ENCODE results near the gene TTC39B. TPM values are rescaled to one million over a fixed set of nuclear protein-coding genes. Genes with fewer than 3 reads are reported as not detected.

The TTC39B gene
- total RNA-seq, 2 experiments from 2014 or later = 0.06 TPM; not detected in 1

DNA sequence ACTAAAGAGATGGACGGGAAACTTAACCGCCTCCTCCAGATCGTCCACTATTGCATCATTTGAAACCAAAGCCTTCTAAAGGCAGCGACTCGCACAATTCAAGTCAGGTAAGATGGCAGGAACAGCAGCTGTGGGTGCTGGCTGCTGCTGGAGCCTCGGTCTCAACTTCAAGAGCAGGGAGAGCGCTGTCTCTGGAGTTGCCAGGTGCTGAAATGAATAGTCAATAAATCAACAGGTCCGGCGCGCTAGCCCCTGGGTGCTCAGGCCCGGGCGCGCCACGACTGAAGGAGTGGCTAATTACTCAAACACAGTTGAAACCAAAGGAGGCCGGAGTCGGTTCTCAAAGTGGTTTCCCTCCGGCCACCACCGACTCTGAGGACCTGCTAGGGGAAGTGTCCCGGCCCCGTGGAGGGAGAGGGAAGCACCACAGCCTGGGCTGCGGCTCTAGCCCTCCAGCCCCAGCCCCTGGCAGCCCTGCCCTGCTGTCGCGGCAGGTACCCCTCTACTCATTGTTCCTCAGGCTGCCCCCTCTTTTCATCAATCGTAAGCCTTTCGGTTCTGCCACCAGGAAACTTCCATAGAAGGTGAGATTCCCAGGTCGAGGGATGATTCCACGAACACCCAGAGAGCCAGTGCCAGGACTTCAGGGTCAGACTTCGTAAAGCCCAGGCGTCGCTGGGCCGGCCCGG is 804 bp downstream of the TTC39B start:
- TF ChIP-seq, protein P1, sequence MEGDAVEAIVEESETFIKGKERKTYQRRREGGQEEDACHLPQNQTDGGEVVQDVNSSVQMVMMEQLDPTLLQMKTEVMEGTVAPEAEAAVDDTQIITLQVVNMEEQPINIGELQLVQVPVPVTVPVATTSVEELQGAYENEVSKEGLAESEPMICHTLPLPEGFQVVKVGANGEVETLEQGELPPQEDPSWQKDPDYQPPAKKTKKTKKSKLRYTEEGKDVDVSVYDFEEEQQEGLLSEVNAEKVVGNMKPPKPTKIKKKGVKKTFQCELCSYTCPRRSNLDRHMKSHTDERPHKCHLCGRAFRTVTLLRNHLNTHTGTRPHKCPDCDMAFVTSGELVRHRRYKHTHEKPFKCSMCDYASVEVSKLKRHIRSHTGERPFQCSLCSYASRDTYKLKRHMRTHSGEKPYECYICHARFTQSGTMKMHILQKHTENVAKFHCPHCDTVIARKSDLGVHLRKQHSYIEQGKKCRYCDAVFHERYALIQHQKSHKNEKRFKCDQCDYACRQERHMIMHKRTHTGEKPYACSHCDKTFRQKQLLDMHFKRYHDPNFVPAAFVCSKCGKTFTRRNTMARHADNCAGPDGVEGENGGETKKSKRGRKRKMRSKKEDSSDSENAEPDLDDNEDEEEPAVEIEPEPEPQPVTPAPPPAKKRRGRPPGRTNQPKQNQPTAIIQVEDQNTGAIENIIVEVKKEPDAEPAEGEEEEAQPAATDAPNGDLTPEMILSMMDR (conservative IDR thresholded peaks at IDR 0.05; ENCODE audit: low read length) = no peak
- TF ChIP-seq EZH2phosphoT487 (IDR thresholded peaks at IDR 0.05; ENCODE audit: borderline replicate concordance, low read depth, low read length) = no peak
- Histone ChIP-seq H3K27ac (ENCODE audit: low read depth, low read length, poor library complexity, severe bottlenecking) (no peak overlapping the region), H3K79me2 (ENCODE audit: insufficient read depth, low read depth, low read length) (no peaks in the 10 kb centered on the region), H3K9me2 (ENCODE audit: insufficient read depth, low read length) (no peaks in the 10 kb centered on the region), H4K20me1 (ENCODE audit: insufficient read depth, low read length) (no peaks in the 10 kb centered on the region), H3K4me3 (ENCODE audit: low read depth, low read length, poor library complexity, severe bottlenecking) (peak overlapping the region; percentile 63), H3K4me1 (ENCODE audit: insufficient read depth, low read length, poor library complexity, severe bottlenecking) (no peaks in the 10 kb centered on the region), H3K9me3 (ENCODE audit: low read length) (no peaks in the 10 kb centered on the region), H3K36me3 (ENCODE audit: insufficient read depth, low read length) (no peaks in the 10 kb centered on the region), H3K4me2 (ENCODE audit: low read length) (peak overlapping the region; percentile 77; the same call in 1 of the 2 replicates), H2AFZ (ENCODE audit: low read length) (no peak overlapping the region)
- POLR2A ChIA-PET = no interaction called here
- no peak for DNase-seq (ENCODE audit: low spot score)
- CTCF ChIA-PET (ENCODE audit: unreplicated experiment) = no interaction called here
- BruUV-seq (replicated peaks) = no TSS peak
- intact Hi-C loops (cut with micrococcal nuclease; ENCODE audit: unreplicated experiment) = no loop called here

DNA sequence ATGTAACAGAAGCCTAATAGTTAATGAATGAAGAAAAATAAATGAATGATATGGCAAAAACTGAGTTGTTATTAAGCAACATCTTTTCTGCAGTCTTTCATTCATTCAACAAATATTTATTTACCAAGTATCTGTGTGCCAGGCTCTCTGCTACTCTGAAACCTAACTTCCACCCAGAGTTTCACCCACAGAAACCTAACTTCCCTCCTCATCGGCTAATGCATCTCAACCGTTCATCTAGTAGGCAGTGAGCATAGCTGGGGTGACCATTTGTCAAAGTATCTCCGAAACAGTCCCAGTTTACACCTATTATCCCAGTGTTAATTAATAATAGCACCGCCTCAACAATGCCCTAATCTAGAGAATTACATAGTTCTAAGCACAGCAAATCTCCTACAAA is 1.5 kb downstream of the TTC39B start:
- Histone ChIP-seq H3K9me3 (ENCODE audit: low read length) (no peaks in the 10 kb centered on the region), H3K36me3 (ENCODE audit: insufficient read depth, low read length) (no peaks in the 10 kb centered on the region), H3K27ac (ENCODE audit: low read depth, low read length, poor library complexity, severe bottlenecking) (no peak overlapping the region), H3K4me3 (ENCODE audit: low read depth, low read length, poor library complexity, severe bottlenecking) (no peak overlapping the region), H4K20me1 (ENCODE audit: insufficient read depth, low read length) (no peaks in the 10 kb centered on the region), H2AFZ (ENCODE audit: low read length) (no peak overlapping the region), H3K9me2 (ENCODE audit: insufficient read depth, low read length) (no peaks in the 10 kb centered on the region), H3K4me2 (ENCODE audit: low read length) (no peak overlapping the region), H3K4me1 (ENCODE audit: insufficient read depth, low read length, poor library complexity, severe bottlenecking) (no peaks in the 10 kb centered on the region), H3K79me2 (ENCODE audit: insufficient read depth, low read depth, low read length) (no peaks in the 10 kb centered on the region)
- no peak for TF ChIP-seq EZH2phosphoT487 (IDR thresholded peaks at IDR 0.05; ENCODE audit: borderline replicate concordance, low read depth, low read length)
- TF ChIP-seq, protein P1 (conservative IDR thresholded peaks at IDR 0.05; ENCODE audit: low read length) = no peak
- DNase-seq (ENCODE audit: low spot score) = no peak
- ChIA-PET POLR2A (interaction anchor here (0.6 kb wide), 1 partner anchor 286 kb away, joined by 5 read pairs; no protein-coding TSS in a partner anchor), CTCF (ENCODE audit: unreplicated experiment) (no interaction called here)
- intact Hi-C loops (cut with micrococcal nuclease; ENCODE audit: unreplicated experiment) = no loop called here
- no TSS peak for BruUV-seq (replicated peaks)

DNA sequence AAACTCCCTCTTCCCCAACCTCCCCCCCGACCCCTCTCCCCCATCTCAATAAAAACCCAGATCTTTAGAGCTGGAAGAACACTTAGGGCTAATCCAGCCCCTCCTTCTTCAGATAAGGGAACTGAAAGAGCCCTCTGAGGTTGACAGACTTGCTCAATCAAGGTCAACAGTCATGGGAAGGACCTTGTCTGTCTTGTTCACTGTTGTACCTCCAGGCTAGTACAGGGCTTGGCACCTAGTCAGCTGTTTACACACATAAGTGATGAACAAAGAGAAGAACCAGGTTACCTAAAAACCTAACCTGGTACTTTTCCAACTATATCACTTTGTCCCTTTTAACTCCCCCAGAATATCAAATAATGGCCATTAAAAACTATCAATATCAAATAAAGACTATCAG is 2.4 kb downstream of the TTC39B start:
- Histone ChIP-seq H2AFZ (ENCODE audit: low read length) (no peak overlapping the region), H3K4me1 (ENCODE audit: insufficient read depth, low read length, poor library complexity, severe bottlenecking) (no peaks in the 10 kb centered on the region), H3K9me2 (ENCODE audit: insufficient read depth, low read length) (no peaks in the 10 kb centered on the region), H3K79me2 (ENCODE audit: insufficient read depth, low read depth, low read length) (no peaks in the 10 kb centered on the region), H3K4me3 (ENCODE audit: low read depth, low read length, poor library complexity, severe bottlenecking) (no peak overlapping the region), H4K20me1 (ENCODE audit: insufficient read depth, low read length) (no peaks in the 10 kb centered on the region), H3K4me2 (ENCODE audit: low read length) (no peak overlapping the region), H3K36me3 (ENCODE audit: insufficient read depth, low read length) (no peaks in the 10 kb centered on the region), H3K27ac (ENCODE audit: low read depth, low read length, poor library complexity, severe bottlenecking) (no peak overlapping the region), H3K9me3 (ENCODE audit: low read length) (no peaks in the 10 kb centered on the region)
- intact Hi-C loops (cut with micrococcal nuclease; ENCODE audit: unreplicated experiment) = no loop called here
- CTCF ChIA-PET (ENCODE audit: unreplicated experiment) = no interaction called here
- no peak for TF ChIP-seq EZH2phosphoT487 (IDR thresholded peaks at IDR 0.05; ENCODE audit: borderline replicate concordance, low read depth, low read length)
- TF ChIP-seq, protein P1 (conservative IDR thresholded peaks at IDR 0.05; ENCODE audit: low read length) = no peak
- POLR2A ChIA-PET = interaction anchor here (0.6 to 1.0 kb wide), 3 partner anchors 11 to 287 kb away, joined by 3 to 5 read pairs (median 3); no protein-coding TSS in a partner anchor
- BruUV-seq (replicated peaks) = no TSS peak
- no peak for DNase-seq (ENCODE audit: low spot score)

Data from OCI-LY7 (cell line).